Stimulated activated CD4-positive, alpha-beta T cell treated with anti-CD3 and anti-CD28 coated beads, Interleukin-4, amount 100 ng/mL, for 24 hours (primary cell): Measurements from ENCODE around the gene LTBP1.
"Not testable (repeated sequence)": the region's sequence is repeated elsewhere in the genome, so short reads cannot be mapped to it uniquely, and the experiment has no call there.

Experiments used
- DNase-seq: peaks from one replicate; pipeline ENCODE4 v3.0.0-alpha.2; 2020

The LTBP1 gene

GRCh38 chr2:32965523-32966171 is 18.9 kb downstream of the LTBP1 start:
- no peak for DNase-seq

DNA sequence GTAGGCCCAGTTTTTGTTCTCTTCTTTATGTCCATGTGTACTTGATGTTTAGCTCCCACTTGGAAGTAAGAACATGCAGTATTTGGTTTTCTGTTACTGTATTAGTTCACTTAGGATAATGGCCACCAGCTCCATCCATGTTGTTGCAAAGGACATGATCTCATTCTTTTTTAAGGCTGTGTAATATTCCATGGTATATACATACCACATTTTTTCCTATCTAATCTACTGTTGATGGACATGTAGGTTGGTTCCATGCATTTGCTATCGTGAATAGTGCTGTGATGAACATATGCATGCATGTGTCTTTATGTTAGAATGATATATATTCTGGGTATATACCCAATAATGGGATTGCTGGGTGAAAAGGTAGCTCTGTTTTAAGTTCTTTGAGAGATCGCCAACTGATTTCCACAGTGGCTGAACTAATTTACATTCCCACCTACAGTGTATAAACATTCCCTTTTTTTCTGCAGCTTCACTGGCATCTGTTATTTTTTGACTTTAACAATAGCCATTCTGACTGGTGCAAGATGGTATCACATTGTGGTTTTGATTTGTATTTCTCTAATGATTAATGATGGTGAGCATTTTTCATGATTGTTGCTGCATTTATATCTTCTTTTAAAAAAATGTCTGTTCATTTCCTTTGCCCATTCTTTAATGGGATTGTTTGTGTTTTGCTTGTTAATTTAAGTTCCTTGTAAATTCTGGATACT is 22.9 kb downstream of the LTBP1 start:
- DNase-seq = no peak

DNA sequence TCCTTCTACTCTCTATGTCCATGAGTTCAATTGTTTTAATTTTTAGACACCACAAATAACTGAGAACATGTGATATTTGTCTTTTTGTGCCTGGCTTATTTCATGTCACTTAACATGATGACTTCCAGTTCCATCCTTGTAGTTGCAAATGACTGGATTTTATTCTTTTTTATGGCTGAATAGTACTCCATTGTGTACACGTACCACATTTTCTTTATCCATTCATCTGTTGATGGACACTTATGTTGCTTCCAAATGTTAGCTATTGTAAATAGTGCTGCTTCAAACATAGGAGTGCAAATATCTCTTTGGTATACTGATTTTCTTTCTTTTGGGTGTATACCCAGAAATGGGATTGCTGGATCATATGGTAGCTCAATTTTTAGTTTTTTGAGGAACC is 27.0 kb downstream of the LTBP1 start:
- DNase-seq = not testable (repeated sequence)

DNA sequence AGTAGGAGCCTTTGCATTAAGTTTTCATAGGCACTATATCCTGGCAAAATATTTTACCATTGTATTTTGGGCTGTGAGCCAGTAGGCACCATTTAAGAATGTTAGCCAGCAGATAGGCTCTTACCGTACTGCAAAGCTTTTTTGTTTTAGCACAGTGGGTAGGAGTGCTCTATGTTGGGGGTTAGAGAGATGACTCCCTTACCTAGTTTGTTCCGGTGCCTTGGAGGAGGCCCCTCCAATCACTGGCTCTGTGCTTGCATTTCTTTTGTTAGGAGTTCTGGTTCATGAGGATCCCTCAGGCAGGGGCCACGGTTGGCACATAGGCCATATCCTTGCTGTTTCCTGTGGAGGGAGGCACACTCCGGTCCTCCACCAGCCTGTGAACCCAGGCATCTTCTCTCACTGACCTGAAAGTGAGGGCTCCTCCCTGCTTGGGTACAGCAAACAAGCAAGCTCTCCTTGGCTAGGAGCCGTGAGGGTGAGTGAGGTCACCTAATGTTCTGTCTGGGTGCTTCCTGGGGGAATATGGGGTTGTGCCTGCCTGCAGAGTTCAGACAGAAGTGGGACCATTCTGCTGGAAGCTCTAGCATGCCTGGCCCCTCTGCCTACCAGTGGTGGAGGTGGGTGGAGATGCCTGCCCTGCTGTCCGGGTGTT is 29.8 kb downstream of the LTBP1 start:
- no peak for DNase-seq

- no peak for DNase-seq
These were observed 30.5 kb downstream of the LTBP1 start for GRCh38 chr2:32977228-32977758.

DNA sequence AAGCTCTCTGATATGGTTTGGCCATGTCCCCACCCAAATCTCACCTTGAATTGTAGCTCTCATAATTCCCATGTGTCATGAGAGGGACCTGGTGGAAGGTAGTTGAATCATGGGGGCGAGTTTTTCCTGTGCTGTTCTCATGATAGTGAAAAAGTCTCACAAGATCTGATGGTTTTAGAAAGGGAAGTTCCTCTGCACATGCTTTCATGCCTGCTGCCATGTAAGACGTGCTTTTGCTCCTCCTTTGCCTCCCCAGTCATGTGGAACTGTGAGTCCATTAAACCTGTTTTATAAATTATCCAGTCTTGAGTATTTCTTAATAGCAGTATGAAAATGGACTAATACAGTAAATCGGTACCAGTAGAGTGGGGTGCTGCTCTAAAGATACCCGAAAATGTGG is 34.9 kb downstream of the LTBP1 start:
- no peak for DNase-seq

DNA sequence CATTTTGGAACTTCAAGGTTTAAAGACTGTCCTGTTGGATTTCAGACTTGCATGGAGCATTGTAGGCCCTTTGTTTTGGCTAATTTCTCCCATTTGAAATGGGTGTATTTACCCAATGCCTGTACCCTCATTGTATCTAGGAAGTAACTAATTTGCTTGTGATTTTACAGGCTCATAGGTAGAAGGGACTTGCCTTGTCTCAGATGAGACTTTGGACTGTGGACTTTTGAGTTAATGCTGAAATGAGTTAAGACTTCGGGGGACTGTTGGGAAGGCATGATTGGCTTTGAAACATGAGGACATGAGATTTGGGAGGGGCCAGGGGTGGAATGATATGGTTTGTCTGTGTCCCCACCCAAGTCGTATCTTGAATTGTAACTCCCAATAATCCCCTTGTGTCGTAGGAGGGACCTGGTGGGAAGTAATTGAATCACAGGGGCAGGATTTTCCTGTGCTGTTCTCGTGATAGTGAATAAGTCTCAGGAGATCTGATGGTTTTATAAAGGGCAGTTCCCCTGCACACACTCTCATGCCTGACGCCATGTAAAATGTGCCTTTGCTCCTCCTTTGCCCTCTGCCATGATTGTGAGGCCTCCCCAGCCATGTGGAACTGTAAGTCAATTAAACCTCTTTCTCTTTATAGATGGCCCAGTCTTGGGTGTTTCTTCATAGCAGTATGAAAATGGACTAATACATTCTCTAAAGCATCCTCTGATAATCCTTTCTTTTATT is 36.6 kb downstream of the LTBP1 start:
- not testable (repeated sequence) for DNase-seq

- no peak for DNase-seq
These were observed 39.7 kb downstream of the LTBP1 start for GRCh38 chr2:32986480-32986879.

- no peak for DNase-seq
These were observed 41.8 kb downstream of the LTBP1 start for GRCh38 chr2:32988525-32988924.

DNA sequence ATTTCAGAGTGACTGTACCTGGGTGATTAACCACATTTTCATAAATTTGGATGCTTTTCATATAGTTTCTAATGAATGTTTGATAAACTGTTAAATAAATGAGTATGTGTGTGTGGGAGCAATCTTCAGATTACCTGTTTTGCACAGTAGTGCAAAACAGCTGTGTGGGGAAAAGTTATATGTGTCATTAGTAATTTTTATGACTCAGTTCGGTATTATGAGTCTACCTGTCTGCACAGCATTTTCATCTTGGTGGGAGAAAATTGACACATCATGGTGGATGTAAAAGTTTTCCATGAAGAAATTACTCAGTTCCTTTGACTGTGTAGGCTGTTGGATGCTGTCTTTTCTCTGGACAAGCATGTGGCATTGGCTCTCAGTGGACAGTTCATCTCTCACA is 43.8 kb downstream of the LTBP1 start:
- no peak for DNase-seq

DNA sequence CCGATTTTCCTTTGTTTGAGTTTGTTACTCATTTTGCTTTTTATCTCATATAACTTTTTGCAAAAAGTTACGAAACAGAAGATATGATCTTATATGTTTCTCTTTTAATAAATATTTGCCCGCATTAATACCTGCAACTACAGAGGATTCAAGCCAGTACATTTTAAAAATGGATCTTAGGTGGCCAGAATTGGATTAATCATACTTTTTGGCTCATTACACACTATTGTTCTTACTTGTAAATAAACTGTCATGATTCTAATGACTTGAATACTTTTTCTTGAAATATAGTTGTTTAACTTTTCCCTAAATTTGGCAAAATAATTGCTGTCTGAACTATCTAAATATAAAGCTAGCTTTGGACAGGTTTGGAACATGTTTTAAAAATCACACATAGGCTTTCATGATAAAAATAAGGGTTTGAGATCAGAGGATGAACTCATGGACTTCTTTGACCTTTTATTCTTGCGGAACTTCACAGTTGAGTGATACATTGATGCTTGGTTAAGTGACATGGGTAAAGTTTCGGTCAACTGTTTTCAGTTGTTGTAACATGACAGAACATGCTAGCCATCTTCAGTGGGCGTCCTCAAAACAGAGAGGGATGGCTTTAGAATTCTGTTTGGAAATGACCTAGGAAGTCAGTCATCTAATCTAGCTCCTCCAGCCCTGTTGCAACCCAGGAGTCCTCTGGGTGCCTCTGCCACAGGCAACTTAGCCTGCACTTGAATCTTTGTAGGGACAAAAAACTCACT is 44.5 kb downstream of the LTBP1 start:
- DNase-seq = no peak

DNA sequence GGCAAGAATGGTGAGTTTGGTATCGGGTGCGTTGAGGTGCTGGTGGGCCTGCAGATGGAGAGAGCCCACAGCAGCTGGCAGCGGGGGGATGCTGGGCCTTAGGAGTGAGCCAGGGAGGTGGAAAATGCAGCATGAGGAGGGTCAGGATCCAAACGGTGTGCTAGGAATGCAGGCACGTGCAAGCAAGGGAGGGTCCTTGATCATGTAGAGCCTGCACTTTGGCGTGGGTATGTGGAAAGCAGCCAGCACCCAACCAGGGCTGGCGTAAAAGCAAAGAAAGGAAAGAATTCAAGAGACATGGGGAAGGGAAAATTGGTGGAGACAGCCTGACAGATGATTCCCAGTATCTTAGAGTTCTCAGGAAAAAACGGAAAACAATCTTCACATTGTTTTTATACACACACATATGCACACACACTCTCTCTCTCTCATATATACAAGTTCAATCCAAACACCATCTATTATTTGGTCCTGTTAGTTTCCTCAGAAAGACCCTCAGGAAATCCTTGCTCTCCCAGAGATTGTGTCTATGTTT is 46.3 kb downstream of the LTBP1 start:
- DNase-seq = no peak

- DNase-seq = no peak
These were observed 51.0 kb downstream of the LTBP1 start for GRCh38 chr2:32997705-32998104.

GRCh38 chr2:33000986-33001385 is 54.2 kb downstream of the LTBP1 start:
- DNase-seq = no peak

DNA sequence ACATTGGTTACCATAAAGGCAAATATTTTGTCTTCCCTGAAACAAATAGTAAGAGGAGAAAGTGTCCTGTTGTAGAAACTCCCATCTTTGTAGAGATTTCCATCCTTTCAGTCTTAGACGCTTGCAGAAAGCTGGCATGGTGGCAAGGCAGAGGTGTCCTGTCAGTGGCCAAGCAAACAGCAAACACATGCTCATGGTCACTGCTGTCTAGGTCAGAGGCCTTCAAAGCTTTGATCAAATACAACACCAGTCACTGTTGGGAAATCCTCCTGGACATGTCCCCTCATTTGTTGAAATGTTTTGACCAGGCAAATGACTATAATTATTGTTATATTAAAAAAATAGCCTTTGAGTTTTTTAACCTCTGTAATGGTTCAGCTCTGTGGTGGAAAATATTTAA is 55.1 kb downstream of the LTBP1 start:
- no peak for DNase-seq

DNA sequence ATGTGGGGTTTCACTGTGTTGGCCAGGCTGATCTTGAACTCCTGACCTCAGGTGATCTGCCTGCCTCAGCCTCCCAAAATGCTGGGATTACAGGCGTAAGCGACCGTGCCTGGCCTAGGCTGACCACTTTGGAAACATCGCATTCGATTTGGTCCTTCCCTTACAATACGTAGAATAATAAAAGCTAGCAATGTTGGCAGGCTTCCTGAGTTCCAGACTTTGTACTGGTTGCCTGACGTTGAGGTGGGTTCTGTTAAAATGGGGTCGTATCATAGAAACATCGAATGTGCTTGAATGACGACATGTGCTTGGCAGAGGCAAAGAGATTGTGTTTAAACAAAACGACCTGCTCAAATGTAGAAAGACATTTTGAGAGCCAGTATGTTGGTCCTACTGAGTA is 56.1 kb downstream of the LTBP1 start:
- DNase-seq = no peak

GRCh38 chr2:33005057-33005456 is 58.3 kb downstream of the LTBP1 start:
- DNase-seq = no peak

DNA sequence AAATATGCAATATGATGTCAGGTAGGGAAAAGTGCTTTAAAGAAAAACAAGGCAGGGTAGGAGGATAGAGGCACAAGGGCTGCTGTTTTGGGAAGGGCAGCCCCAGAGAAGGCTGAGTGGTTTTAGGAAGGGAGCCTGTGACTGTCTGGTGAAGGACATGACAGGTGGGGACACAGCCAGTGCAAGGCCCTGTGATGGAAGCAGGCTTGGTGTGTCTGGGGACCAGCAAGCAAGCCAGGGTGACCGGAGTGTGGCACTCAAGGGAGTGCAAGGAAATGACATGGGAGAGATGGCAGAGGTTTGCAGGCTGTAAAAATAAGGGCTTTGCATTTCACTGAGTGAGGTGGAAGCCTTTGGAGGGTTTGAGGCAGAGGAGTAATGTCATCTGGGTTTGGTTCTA is 62.0 kb downstream of the LTBP1 start:
- no peak for DNase-seq

DNA sequence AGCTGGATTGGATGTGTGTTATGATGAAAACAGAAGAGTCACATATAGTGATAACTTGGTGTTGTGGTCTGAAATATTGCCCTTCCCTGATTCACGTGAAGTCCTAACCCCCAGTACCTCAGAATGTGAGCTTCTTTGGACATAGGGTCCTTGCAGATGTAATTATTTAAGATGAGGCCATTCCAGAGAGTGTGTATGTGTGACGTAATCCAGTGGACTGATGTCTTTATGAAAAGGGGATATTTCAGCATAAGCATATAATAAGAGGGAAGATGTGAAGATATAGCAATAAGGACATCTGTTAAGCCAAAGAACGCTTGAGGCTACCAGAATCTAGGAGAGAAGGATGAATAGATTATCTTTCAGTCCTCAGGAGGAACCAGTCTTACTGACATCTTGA is 62.5 kb downstream of the LTBP1 start:
- DNase-seq = no peak

GRCh38 chr2:33011373-33011772 is 64.6 kb downstream of the LTBP1 start:
- DNase-seq = no peak

GRCh38 chr2:33011941-33012340 is 65.2 kb downstream of the LTBP1 start:
- DNase-seq = no peak

DNA sequence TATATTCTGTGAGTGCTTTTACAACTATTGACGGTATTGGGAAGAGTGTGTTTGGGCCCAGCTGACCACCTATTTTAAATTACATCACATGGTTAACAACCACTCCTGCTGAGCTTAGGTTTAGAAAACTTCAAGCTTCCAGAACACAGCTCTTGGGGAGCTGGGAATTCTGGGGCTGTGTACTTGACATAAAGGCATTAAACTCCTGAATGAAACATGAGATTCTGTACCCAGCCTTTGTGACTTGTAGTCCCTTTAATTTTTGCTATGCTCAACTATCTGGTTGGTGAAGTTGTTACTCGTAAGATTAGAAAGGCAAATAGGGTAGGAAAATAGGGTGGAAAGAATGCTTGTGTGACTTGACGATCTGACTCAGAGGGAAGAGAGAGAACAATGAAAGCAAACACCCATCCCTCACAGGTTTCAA is 66.9 kb downstream of the LTBP1 start:
- DNase-seq = no peak
